ENCODE results near the gene MGAT2. TPM values are rescaled to one million over a fixed set of nuclear protein-coding genes. Genes with fewer than 3 reads are reported as not detected.
"Not testable (repeated sequence)": the region's sequence is repeated elsewhere in the genome, so short reads cannot be mapped to it uniquely, and the experiment has no call there.

The MGAT2 gene
- total RNA-seq, 2 experiments from 2014 or later: 23.8 to 32.2 TPM

- intact Hi-C loops (cut with DNase I, micrococcal nuclease): no loop called here
- Mint-ChIP-seq H3K27ac (no peak overlapping the region), H3K36me3 (ENCODE audit: low read depth) (peaks cover 26% of the 10 kb centered on the region), H3K4me1 (peaks cover 12% of the 10 kb centered on the region), H3K27me3 (no peaks in the 10 kb centered on the region), H3K9me3 (ENCODE audit: low read depth) (no peaks in the 10 kb centered on the region), H3K4me3 (no peak overlapping the region)
- ChIA-PET CTCF (interaction anchor here (1.1 kb wide), 1 partner anchor 26 kb away, joined by 3 read pairs; no protein-coding TSS in a partner anchor), POLR2A (no interaction called here)
- no peak for ATAC-seq
- no peak for DNase-seq
Measured at GRCh38 chr14:49612671-49613070, 7.9 kb upstream of the MGAT2 start.

GRCh38 chr14:49614196-49614595 is 6.4 kb upstream of the MGAT2 start:
- peaks cover 32% of the 10 kb centered on the region for H3K36me3 Mint-ChIP-seq (ENCODE audit: low read depth)
- peaks cover 25% of the 10 kb centered on the region for H3K4me1 Mint-ChIP-seq
- intact Hi-C loops (cut with DNase I, micrococcal nuclease): no loop called here
- DNase-seq (no peak), ATAC-seq (no peak)
- no peaks in the 10 kb centered on the region for H3K9me3 Mint-ChIP-seq (ENCODE audit: low read depth)
- ChIA-PET POLR2A (no interaction called here), CTCF (no interaction called here)
- H3K4me3 Mint-ChIP-seq: no peak overlapping the region
- H3K27me3 Mint-ChIP-seq: no peaks in the 10 kb centered on the region
- H3K27ac Mint-ChIP-seq: no peak overlapping the region

DNA sequence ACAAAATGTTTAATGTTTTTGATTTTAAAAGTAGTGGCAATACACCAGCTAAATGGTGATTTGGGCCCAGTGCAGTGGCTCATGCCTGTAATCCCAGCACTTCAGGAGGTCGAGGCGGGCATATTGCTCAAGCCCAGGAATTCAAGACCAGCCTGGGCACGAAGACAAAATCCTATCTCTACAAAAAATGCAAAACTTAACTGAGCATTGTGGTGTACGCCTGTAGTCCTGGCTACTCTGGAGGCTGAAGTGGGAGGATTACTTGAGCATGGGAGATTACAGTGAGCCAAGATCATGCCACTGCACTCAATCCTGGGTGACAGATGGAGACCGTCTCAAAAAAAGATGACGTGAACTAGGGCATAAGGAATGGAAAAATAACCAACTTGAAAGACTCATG is 4.8 kb upstream of the MGAT2 start:
- H3K27me3 Mint-ChIP-seq: no peaks in the 10 kb centered on the region
- DNase-seq (no peak), ATAC-seq (no peak)
- intact Hi-C loops (cut with DNase I, micrococcal nuclease): no loop called here
- no peak overlapping the region for H3K4me3 Mint-ChIP-seq
- H3K36me3 Mint-ChIP-seq (ENCODE audit: low read depth): peaks cover 37% of the 10 kb centered on the region
- H3K27ac Mint-ChIP-seq: no peak overlapping the region
- peaks cover 28% of the 10 kb centered on the region for H3K4me1 Mint-ChIP-seq
- ChIA-PET POLR2A (no interaction called here), CTCF (interaction anchor here (1.1 kb wide), 1 partner anchor 17 kb away, joined by 3 read pairs; the partner anchor contains the start of gene LRR1)
- no peaks in the 10 kb centered on the region for H3K9me3 Mint-ChIP-seq (ENCODE audit: low read depth)

- no peak for ATAC-seq
- Mint-ChIP-seq H3K4me1 (peaks cover 32% of the 10 kb centered on the region), H3K9me3 (ENCODE audit: low read depth) (no peaks in the 10 kb centered on the region), H3K27me3 (no peaks in the 10 kb centered on the region), H3K36me3 (ENCODE audit: low read depth) (peaks cover 52% of the 10 kb centered on the region), H3K27ac (peak overlapping the region; percentile 73), H3K4me3 (peak overlapping the region; percentile 93)
- POLR2A ChIA-PET: interaction anchor here (0.6 kb wide), 1 partner anchor 30 kb away, joined by 4 read pairs; no protein-coding TSS in a partner anchor
- CTCF ChIA-PET: no interaction called here
- no peak for DNase-seq
- intact Hi-C loops (cut with DNase I, micrococcal nuclease): no loop called here
Measured at GRCh38 chr14:49617852-49618519, 2.6 kb upstream of the MGAT2 start.

DNA sequence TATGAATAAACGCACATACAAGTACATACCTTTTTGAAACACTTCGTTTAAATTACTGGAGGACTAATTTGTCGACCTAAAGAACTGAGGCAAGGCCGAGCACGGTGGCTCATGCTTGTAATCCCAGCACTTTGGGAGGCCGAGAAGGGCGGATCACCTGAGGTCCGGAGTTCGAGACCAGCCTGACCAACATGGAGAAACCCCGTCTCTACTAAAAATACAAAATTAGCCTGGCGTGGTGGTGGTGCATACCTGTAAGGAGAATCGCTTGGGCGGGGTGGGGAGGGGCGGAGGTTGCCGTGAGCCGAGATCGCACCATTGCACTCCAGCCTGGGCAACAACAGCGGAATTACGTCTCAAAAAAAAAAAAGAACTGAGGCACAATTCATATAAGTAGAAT is 1.3 kb upstream of the MGAT2 start:
- ChIA-PET POLR2A (interaction anchor here (1.3 to 3.4 kb wide), 4 partner anchors 14 to 69 kb away, joined by 10 to 68 read pairs (median 20); partner anchors contain the start of genes DNAAF2, LRR1, POLE2 and RPS29), CTCF (interaction anchor here (1.6 to 6.2 kb wide), 4 partner anchors 12 to 149 kb away, joined by 5 to 78 read pairs (median 16); partner anchors contain the start of genes DNAAF2, KLHDC2 and RPS29)
- DNase-seq; H3K9me3 Mint-ChIP-seq (ENCODE audit: low read depth); H3K27me3 Mint-ChIP-seq; intact Hi-C loops (cut with DNase I, micrococcal nuclease); ATAC-seq: not testable (repeated sequence)
- peak overlapping the region; percentile 93 for H3K4me3 Mint-ChIP-seq
- H3K27ac Mint-ChIP-seq: peak overlapping the region; percentile 97
- peaks cover 44% of the 10 kb centered on the region for H3K4me1 Mint-ChIP-seq
- H3K36me3 Mint-ChIP-seq (ENCODE audit: low read depth): peaks cover 54% of the 10 kb centered on the region

DNA sequence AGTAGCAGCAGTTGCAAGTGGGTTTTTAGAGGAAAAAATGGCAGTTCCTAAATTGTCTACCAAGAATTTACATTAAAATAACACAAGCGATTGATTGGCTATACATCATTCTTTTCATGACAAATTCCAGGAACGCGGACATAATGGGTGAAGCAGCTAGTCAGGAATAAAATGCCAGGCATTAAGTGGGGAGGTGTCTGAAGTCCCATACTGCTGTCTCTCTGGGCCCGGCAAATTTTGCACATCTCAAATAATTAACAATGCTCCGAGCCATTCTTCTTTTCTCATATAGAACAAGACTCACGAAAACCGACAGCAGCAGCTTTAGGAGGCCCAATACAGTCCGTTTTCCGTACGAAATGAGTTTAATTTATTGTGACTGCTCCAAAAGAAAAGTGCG is 869 bp upstream of the MGAT2 start:
- peaks cover 56% of the 10 kb centered on the region for H3K36me3 Mint-ChIP-seq (ENCODE audit: low read depth)
- H3K9me3 Mint-ChIP-seq (ENCODE audit: low read depth): no peaks in the 10 kb centered on the region
- DNase-seq (no peak), ATAC-seq (no peak)
- peak overlapping the region; percentile 97 for H3K27ac Mint-ChIP-seq
- H3K27me3 Mint-ChIP-seq: no peaks in the 10 kb centered on the region
- ChIA-PET CTCF (interaction anchor here (0.7 to 6.2 kb wide), 11 partner anchors 12 to 1211 kb away, joined by 3 to 78 read pairs (median 9); partner anchors contain the start of genes DNAAF2, KLHDC2, LRR1 and NEMF), POLR2A (interaction anchor here (0.7 to 3.4 kb wide), 11 partner anchors 14 to 308 kb away, joined by 3 to 68 read pairs (median 5); partner anchors contain the start of genes DNAAF2, KLHDC2, LRR1 and POLE2)
- H3K4me3 Mint-ChIP-seq: peak overlapping the region; percentile 93
- H3K4me1 Mint-ChIP-seq: peaks cover 46% of the 10 kb centered on the region
- intact Hi-C loops (cut with DNase I, micrococcal nuclease): loop anchor here (1.0 to 5.0 kb wide), 13 partner anchors 15 to 1211 kb away; partner anchors contain the start of genes ARF6 (in 2 of the 2), LRR1 (in 2 of the 2), RPS29 (in 2 of the 2) and DMAC2L (in 1 of the 2)

DNA sequence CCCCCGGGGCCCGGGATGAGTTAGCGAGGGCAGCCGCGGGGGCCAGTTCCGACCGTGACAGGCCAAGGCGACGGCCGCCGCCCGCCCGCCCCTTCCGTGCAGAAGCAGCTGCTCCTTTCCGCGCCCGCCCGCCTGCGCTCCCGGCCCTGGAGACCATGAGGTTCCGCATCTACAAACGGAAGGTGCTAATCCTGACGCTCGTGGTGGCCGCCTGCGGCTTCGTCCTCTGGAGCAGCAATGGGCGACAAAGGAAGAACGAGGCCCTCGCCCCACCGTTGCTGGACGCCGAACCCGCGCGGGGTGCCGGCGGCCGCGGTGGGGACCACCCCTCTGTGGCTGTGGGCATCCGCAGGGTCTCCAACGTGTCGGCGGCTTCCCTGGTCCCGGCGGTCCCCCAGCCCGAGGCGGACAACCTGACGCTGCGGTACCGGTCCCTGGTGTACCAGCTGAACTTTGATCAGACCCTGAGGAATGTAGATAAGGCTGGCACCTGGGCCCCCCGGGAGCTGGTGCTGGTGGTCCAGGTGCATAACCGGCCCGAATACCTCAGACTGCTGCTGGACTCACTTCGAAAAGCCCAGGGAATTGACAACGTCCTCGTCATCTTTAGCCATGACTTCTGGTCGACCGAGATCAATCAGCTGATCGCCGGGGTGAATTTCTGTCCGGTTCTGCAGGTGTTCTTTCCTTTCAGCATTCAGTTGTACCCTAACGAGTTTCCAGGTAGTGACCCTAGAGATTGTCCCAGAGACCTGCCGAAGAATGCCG is 699 bp downstream of the MGAT2 start:
- H3K27ac Mint-ChIP-seq: peak overlapping the region; percentile 97
- H3K4me1 Mint-ChIP-seq: peaks cover 50% of the 10 kb centered on the region
- intact Hi-C loops (cut with DNase I, micrococcal nuclease): loop anchor here (2.0 to 5.0 kb wide), 6 partner anchors 159 to 1210 kb away; partner anchors contain the start of genes ARF6 (in 1 of the 2), NEMF (in 1 of the 2) and NIN (in 1 of the 2)
- peaks cover 58% of the 10 kb centered on the region for H3K36me3 Mint-ChIP-seq (ENCODE audit: low read depth)
- H3K27me3 Mint-ChIP-seq: no peaks in the 10 kb centered on the region
- CTCF ChIA-PET: interaction anchor here (0.6 to 6.2 kb wide), 14 partner anchors 11 to 231 kb away, joined by 3 to 78 read pairs (median 8); partner anchors contain the start of genes DNAAF2, KLHDC2, LRR1 and NEMF
- POLR2A ChIA-PET: interaction anchor here (0.7 to 3.4 kb wide), 8 partner anchors 9 to 231 kb away, joined by 3 to 68 read pairs (median 8); partner anchors contain the start of genes DNAAF2, KLHDC2, LRR1 and NEMF
- no peaks in the 10 kb centered on the region for H3K9me3 Mint-ChIP-seq (ENCODE audit: low read depth)
- DNase-seq (peak; percentile 81), ATAC-seq (peak; percentile 14)
- H3K4me3 Mint-ChIP-seq: peak overlapping the region; percentile 93

DNA sequence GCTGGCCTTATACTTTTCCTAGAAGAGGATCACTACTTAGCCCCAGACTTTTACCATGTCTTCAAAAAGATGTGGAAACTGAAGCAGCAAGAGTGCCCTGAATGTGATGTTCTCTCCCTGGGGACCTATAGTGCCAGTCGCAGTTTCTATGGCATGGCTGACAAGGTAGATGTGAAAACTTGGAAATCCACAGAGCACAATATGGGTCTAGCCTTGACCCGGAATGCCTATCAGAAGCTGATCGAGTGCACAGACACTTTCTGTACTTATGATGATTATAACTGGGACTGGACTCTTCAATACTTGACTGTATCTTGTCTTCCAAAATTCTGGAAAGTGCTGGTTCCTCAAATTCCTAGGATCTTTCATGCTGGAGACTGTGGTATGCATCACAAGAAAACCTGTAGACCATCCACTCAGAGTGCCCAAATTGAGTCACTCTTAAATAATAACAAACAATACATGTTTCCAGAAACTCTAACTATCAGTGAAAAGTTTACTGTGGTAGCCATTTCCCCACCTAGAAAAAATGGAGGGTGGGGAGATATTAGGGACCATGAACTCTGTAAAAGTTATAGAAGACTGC is 1.5 kb downstream of the MGAT2 start:
- H3K27ac Mint-ChIP-seq: peak overlapping the region; percentile 84
- ChIA-PET CTCF (interaction anchor here (0.6 to 6.2 kb wide), 10 partner anchors 12 to 483 kb away, joined by 3 to 78 read pairs (median 8); partner anchors contain the start of genes DNAAF2, KLHDC2, LRR1 and RPS29), POLR2A (interaction anchor here (1.2 to 3.4 kb wide), 3 partner anchors 12 to 230 kb away, joined by 5 to 68 read pairs (median 22); partner anchors contain the start of genes DNAAF2, LRR1 and NEMF)
- peaks cover 60% of the 10 kb centered on the region for H3K36me3 Mint-ChIP-seq (ENCODE audit: low read depth)
- peak overlapping the region; percentile 93 for H3K4me3 Mint-ChIP-seq
- intact Hi-C loops (cut with DNase I, micrococcal nuclease): loop anchor here (5.0 kb wide), 3 partner anchors 160 to 900 kb away; partner anchors contain the start of gene ARF6 (in 1 of the 2)
- no peak for DNase-seq
- no peaks in the 10 kb centered on the region for H3K27me3 Mint-ChIP-seq
- no peaks in the 10 kb centered on the region for H3K9me3 Mint-ChIP-seq (ENCODE audit: low read depth)
- peaks cover 54% of the 10 kb centered on the region for H3K4me1 Mint-ChIP-seq
- ATAC-seq: no peak

DNA sequence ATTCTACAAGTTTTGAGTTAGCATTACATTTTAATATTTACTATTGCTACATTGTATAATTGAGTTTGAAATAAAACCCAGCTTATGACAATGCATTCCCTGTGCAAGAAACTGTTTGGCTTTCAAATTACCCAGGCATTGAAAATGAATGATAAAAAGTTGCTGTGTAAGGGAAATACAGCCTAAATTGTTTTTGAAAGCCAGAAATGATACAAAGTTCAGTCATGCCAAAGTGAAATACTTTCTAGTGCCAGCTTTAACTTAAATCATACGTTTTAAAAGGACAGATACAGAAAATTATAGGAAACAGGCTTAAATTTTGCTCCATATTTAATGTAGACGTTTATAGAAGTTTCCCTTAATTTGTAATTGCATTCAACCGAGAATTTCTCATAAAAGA is 2.8 kb downstream of the MGAT2 start:
- intact Hi-C loops (cut with DNase I, micrococcal nuclease): loop anchor here (5.0 kb wide), 3 partner anchors 161 to 899 kb away; partner anchors contain the start of gene ARF6 (in 1 of the 2)
- CTCF ChIA-PET: interaction anchor here (1.2 to 6.2 kb wide), 4 partner anchors 11 to 229 kb away, joined by 3 to 78 read pairs (median 6); partner anchors contain the start of genes DNAAF2, NEMF and RPS29
- no peak for ATAC-seq
- POLR2A ChIA-PET: interaction anchor here (0.6 to 2.3 kb wide), 4 partner anchors 9 to 144 kb away, joined by 4 to 10 read pairs (median 6); partner anchors contain the start of genes KLHDC2 and RPS29
- Mint-ChIP-seq H3K4me3 (peak overlapping the region; percentile 93), H3K36me3 (ENCODE audit: low read depth) (peaks cover 56% of the 10 kb centered on the region), H3K27me3 (no peaks in the 10 kb centered on the region), H3K27ac (peak overlapping the region; percentile 75), H3K9me3 (ENCODE audit: low read depth) (no peaks in the 10 kb centered on the region), H3K4me1 (peaks cover 49% of the 10 kb centered on the region)
- DNase-seq: no peak

Data from activated CD4-positive, alpha-beta T cell treated with anti-CD3 and anti-CD28 coated beads for 36 hours (primary cell).